IMR-90 (cell line): ENCODE results near the gene SKIL. TPM values are rescaled to one million over a fixed set of nuclear protein-coding genes. Genes with fewer than 3 reads are reported as not detected.

Source experiments
- ATAC-seq: fragments of 200-7000 bp; cut with Tn5 transposase; 2 replicates; pipeline ENCODE4 v1.9.1; 2020; ENCODE audit warnings: low read depth, mild to moderate bottlenecking, moderate library complexity
- BruUV-seq: library from RNA; stranded (reverse); fragments of 400-500 nt; replicated peaks from 2 replicates; lab custom pipeline; 2021; lab: Mats Ljungman, UMichigan
- CTCF ChIA-PET: fragments of 300-600 bp; formaldehyde crosslinking; extraction: SDS; loops from one replicate; lab custom pipeline; 2021; ENCODE audit warnings: antibody characterized with exemption; lab: Yijun Ruan, JAX
- POLR2A ChIA-PET: fragments of 300-600 bp; sonication (Branson Sonifier 250); formaldehyde crosslinking; loops from one replicate; lab custom pipeline; 2022; ENCODE audit warnings: antibody characterized with exemption; ENCODE audit not compliant: unreplicated experiment; lab: Charles Lee
- DNase-seq: peaks from one replicate; pipeline ENCODE4 v3.0.0; 2013
- H2AFZ ChIP-seq: replicated peaks from 2 replicates; pipeline ENCODE3; 2013; ENCODE audit warnings: low read length, mild to moderate bottlenecking; ENCODE audit not compliant: poor library complexity
- H2AK5ac ChIP-seq: 2 replicates; pipeline ENCODE4 v1.6.1; 2013; ENCODE audit warnings: low read depth, low read length, inconsistent platforms
- H2AK9ac ChIP-seq: replicated peaks from 2 replicates; pipeline ENCODE3; 2013; ENCODE audit warnings: mild to moderate bottlenecking, low read depth, low read length, moderate library complexity; ENCODE audit not compliant: poor library complexity
- H2BK120ac ChIP-seq: 2 replicates; pipeline ENCODE4 v1.6.1; 2013; ENCODE audit warnings: low read depth, low read length, inconsistent platforms
- H2BK15ac ChIP-seq: 3 replicates; pipeline ENCODE4 v1.6.1; 2013; ENCODE audit warnings: low read depth, low read length, inconsistent platforms
- H2BK20ac ChIP-seq: 2 replicates; pipeline ENCODE4 v1.6.1; 2013; ENCODE audit warnings: low read depth, mild to moderate bottlenecking, inconsistent platforms, low read length, moderate library complexity
- H2BK5ac ChIP-seq: 2 replicates; pipeline ENCODE4 v1.6.1; 2013; ENCODE audit warnings: mild to moderate bottlenecking, low read depth, low read length, inconsistent platforms; ENCODE audit not compliant: poor library complexity, severe bottlenecking
- H3K14ac ChIP-seq: replicated peaks from 2 replicates; pipeline ENCODE4 v1.6.1; 2013; ENCODE audit warnings: low read depth, low read length, inconsistent platforms
- H3K18ac ChIP-seq: 2 replicates; pipeline ENCODE4 v1.6.1; 2013; ENCODE audit warnings: low read depth, low read length, control low read depth
- H3K23ac ChIP-seq: 2 replicates; pipeline ENCODE4 v1.6.1; 2013; ENCODE audit warnings: low read depth, low read length, inconsistent platforms
- H3K27ac ChIP-seq: 2 replicates; pipeline ENCODE4 v1.5.1; 2013; ENCODE audit warnings: mild to moderate bottlenecking, control low read depth, low read length; ENCODE audit not compliant: insufficient read depth
- H3K27me3 ChIP-seq: 2 replicates; pipeline ENCODE4 v1.6.1; 2013; ENCODE audit warnings: low read length; ENCODE audit not compliant: control insufficient read depth, insufficient read depth
- H3K36me3 ChIP-seq: 2 replicates; pipeline ENCODE4 v1.6.1; 2013; ENCODE audit warnings: low read length, mixed read lengths; ENCODE audit not compliant: control insufficient read depth, insufficient read depth
- H3K4ac ChIP-seq: 2 replicates; pipeline ENCODE4 v1.6.1; 2013; ENCODE audit warnings: low read depth, low read length, inconsistent platforms
- H3K4me1 ChIP-seq: 2 replicates; pipeline ENCODE4 v1.6.1; 2013; ENCODE audit warnings: low read length, mixed read lengths; ENCODE audit not compliant: control insufficient read depth, insufficient read depth
- H3K4me2 ChIP-seq: 2 replicates; pipeline ENCODE4 v1.6.1; 2013; ENCODE audit warnings: low read depth, mild to moderate bottlenecking, control low read depth, low read length, moderate library complexity
- H3K4me3 ChIP-seq: 2 replicates; pipeline ENCODE4 v1.5.1; 2013; ENCODE audit warnings: low read depth, mild to moderate bottlenecking, control low read depth, low read length, moderate library complexity; ENCODE audit not compliant: insufficient read depth
- H3K56ac ChIP-seq: 2 replicates; pipeline ENCODE4 v1.6.1; 2013; ENCODE audit warnings: low read length, inconsistent platforms; ENCODE audit not compliant: insufficient read depth; ENCODE audit errors: extremely low read depth
- H3K79me1 ChIP-seq, 2 experiments: 2 replicates each; pipeline ENCODE4 v1.6.1; 2013; ENCODE audit warnings: low read length in 2 of 2, inconsistent platforms in 1 of 2, low read depth in 1 of 2
- H3K9ac ChIP-seq: 2 replicates; pipeline ENCODE4 v1.6.1; 2013; ENCODE audit warnings: low read depth, low read length, control low read depth
- H3K9me1 ChIP-seq: 2 replicates; pipeline ENCODE4 v1.6.1; 2013; ENCODE audit warnings: low read length, inconsistent platforms; ENCODE audit not compliant: insufficient read depth
- H3K9me3 ChIP-seq: 2 replicates; pipeline ENCODE4 v1.6.1; 2013; ENCODE audit warnings: low read length; ENCODE audit not compliant: control insufficient read depth, insufficient read depth
- H4K20me1 ChIP-seq: 2 replicates; pipeline ENCODE4 v1.6.1; 2013; ENCODE audit warnings: low read length, inconsistent platforms; ENCODE audit not compliant: insufficient read depth
- H4K5ac ChIP-seq: 2 replicates; pipeline ENCODE4 v1.6.1; 2013; ENCODE audit warnings: mild to moderate bottlenecking, low read depth, low read length, control low read depth
- H4K8ac ChIP-seq, 2 experiments: 2 replicates each; pipeline ENCODE4 v1.6.1; 2013; ENCODE audit warnings: low read depth in 2 of 2, low read length in 2 of 2, control low read depth in 1 of 2, inconsistent platforms in 1 of 2
- H4K91ac ChIP-seq: 2 replicates; pipeline ENCODE4 v1.6.1; 2013; ENCODE audit warnings: low read depth, low read length, inconsistent platforms; ENCODE audit not compliant: insufficient read depth
- BHLHE40 ChIP-seq: fragments of 150-350 bp; IDR thresholded peaks from 2 replicates; pipeline ENCODE4 v1.6.1; 2016; ENCODE audit warnings: mild to moderate bottlenecking, low read depth, low read length
- CEBPB ChIP-seq: IDR thresholded peaks from 2 replicates; pipeline ENCODE4 v1.6.1; 2012; ENCODE audit warnings: low read depth, low read length, improper control_type of control experiment
- CHD1 ChIP-seq: IDR thresholded peaks from 2 replicates; pipeline ENCODE4 v1.6.1; 2012; ENCODE audit warnings: low read depth, low read length, improper control_type of control experiment
- CTCF ChIP-seq: conservative IDR thresholded peaks from 2 replicates; pipeline ENCODE4 v1.5.1; 2012; ENCODE audit warnings: mild to moderate bottlenecking, low read depth, low read length, improper control_type of control experiment
- ELK1 ChIP-seq: fragments of 150-350 bp; IDR thresholded peaks from 2 replicates; pipeline ENCODE4 v1.6.1; 2016; ENCODE audit warnings: low read depth, mild to moderate bottlenecking, low read length, moderate library complexity, borderline replicate concordance
- MAFK ChIP-seq: IDR thresholded peaks from 2 replicates; pipeline ENCODE4 v1.6.1; 2012; ENCODE audit warnings: low read depth, low read length, improper control_type of control experiment
- MAZ ChIP-seq: IDR thresholded peaks from 2 replicates; pipeline ENCODE4 v1.6.1; 2012; ENCODE audit warnings: low read depth, mild to moderate bottlenecking, low read length, improper control_type of control experiment, moderate library complexity, borderline replicate concordance
- MXI1 ChIP-seq: IDR thresholded peaks from 2 replicates; pipeline ENCODE4 v1.6.1; 2012; ENCODE audit warnings: low read depth, mild to moderate bottlenecking, low read length, moderate library complexity, borderline replicate concordance
- NFE2L2 ChIP-seq: fragments of 150-350 bp; IDR thresholded peaks from 2 replicates; pipeline ENCODE4 v1.6.1; 2016; ENCODE audit warnings: low read depth, mild to moderate bottlenecking, low read length
- POLR2A ChIP-seq: IDR thresholded peaks from 2 replicates; pipeline ENCODE4 v1.6.1; 2012; ENCODE audit warnings: mild to moderate bottlenecking, low read depth, low read length
- RAD21 ChIP-seq: IDR thresholded peaks from 2 replicates; pipeline ENCODE4 v1.6.1; 2012; ENCODE audit warnings: low read length, improper control_type of control experiment
- RCOR1 ChIP-seq: IDR thresholded peaks from 2 replicates; pipeline ENCODE4 v1.6.1; 2012; ENCODE audit warnings: mild to moderate bottlenecking, low read length, improper control_type of control experiment; ENCODE audit not compliant: insufficient replicate concordance
- RFX5 ChIP-seq: IDR thresholded peaks from 2 replicates; pipeline ENCODE4 v1.8.0; 2012; ENCODE audit warnings: low read depth, mild to moderate bottlenecking, low read length, moderate library complexity
- SMC3 ChIP-seq: fragments of 150-350 bp; IDR thresholded peaks from 2 replicates; pipeline ENCODE4 v1.6.1; 2016; ENCODE audit warnings: low read depth, mild to moderate bottlenecking, antibody characterized with exemption, low read length, moderate library complexity
- USF2 ChIP-seq: fragments of 150-350 bp; IDR thresholded peaks from 2 replicates; pipeline ENCODE4 v1.6.1; 2017; ENCODE audit warnings: mild to moderate bottlenecking, antibody characterized with exemption, low read length, low read depth
- WGBS, 2 experiments: methylation state at CpG; one replicate each; pipeline versions ENCODE4 v1.1.5 to v1.1.7; 2013; ENCODE audit warnings: missing lambda C conversion rate in 2 of 2; ENCODE audit not compliant: insufficient read length in 1 of 2; ENCODE audit errors: extremely low coverage in 2 of 2; 5-methylcytosine and 5-hydroxymethylcytosine counted together
- dilution Hi-C: fragments of 300-500 bp; cut with HindIII; formaldehyde crosslinking; loops from one replicate; pipeline ENCODE4 v1.14.3; 2018; ENCODE audit warnings: low sequenced_read_pairs; ENCODE audit not compliant: unreplicated experiment
- in situ Hi-C: fragments of 300-500 bp; cut with MboI; formaldehyde crosslinking; loops from 3 replicates; pipeline ENCODE4 v1.14.3; 2019; ENCODE audit warnings: low sequenced_read_pairs, inconsistent platforms, mixed read lengths
- intact Hi-C: fragments of 100-400 bp; cut with micrococcal nuclease; formaldehyde crosslinking; loops from 2 replicates; pipeline ENCODE4 v1.10.0; 2022
- polyA plus RNA-seq, 3 experiments: library from polyadenylated mRNA; depleted of rRNA; stranded (reverse); fragments of >200 nt; gene quantifications; 2 replicates each; pipeline ENCODE4 v1.2.3, GENCODE V29; 2012; ENCODE audit warnings: low replicate concordance in 1 of 3
- total RNA-seq: library from RNA; depleted of rRNA; stranded (reverse); fragments of >200 nt; gene quantifications from 2 replicates; pipeline ENCODE4 v1.2.3, GENCODE V29; 2012

Gene SKIL
- total and polyA plus RNA-seq, 2 of the 4 experiments (the other 2 are of a cell fraction): 9.2 to 55.9 TPM

GRCh38 chr3:170421111-170421641 is 63.7 kb downstream of the SKIL start:
- Histone ChIP-seq H4K5ac (peak overlapping the region; percentile 41; the same call in 1 of the 2 replicates), H3K9me1 (peaks cover 13% of the 10 kb centered on the region), H4K91ac (peak overlapping the region; percentile 53), H3K9ac (peak overlapping the region; percentile 75), H3K27me3 (no peaks in the 10 kb centered on the region), H2BK20ac (peak overlapping the region; percentile 43; the same call in 1 of the 2 replicates), H2BK5ac (peak overlapping the region; percentile 19), H3K79me1 (peaks cover 21 to 66% of the 10 kb centered on the region in 2 experiments), H3K56ac (peak overlapping the region; percentile 57; the same call in 1 of the 2 replicates), H3K14ac (peak overlapping the region; percentile 11), H2BK15ac (peak overlapping the region; percentile 22; the same call in 1 of the 3 replicates), H3K9me3 (no peaks in the 10 kb centered on the region), H2BK120ac (peak overlapping the region; percentile 34), H3K4me1 (peaks cover 7% of the 10 kb centered on the region), H2AK9ac (peak overlapping the region; percentile 86), H4K20me1 (peaks cover 36% of the 10 kb centered on the region), H2AFZ (peak overlapping the region; percentile 79), H3K4me2 (peak overlapping the region; percentile 82), H3K4ac (peak overlapping the region; percentile 53), H3K36me3 (peaks cover 36% of the 10 kb centered on the region), H4K8ac (peak overlapping the region; percentile 54 to 82), H2AK5ac (peak overlapping the region; percentile 57), H3K23ac (peak overlapping the region; percentile 87), H3K4me3 (peak overlapping the region; percentile 46), H3K27ac (peak overlapping the region; percentile 93), H3K18ac (peak overlapping the region; percentile 55; the same call in 1 of the 2 replicates)
- no peak for TF ChIP-seq CHD1
- no peak for TF ChIP-seq SMC3
- TF ChIP-seq CTCF: no peak
- TF ChIP-seq BHLHE40: peak; percentile 75; the same call in 1 of the 2 replicates
- no peak for TF ChIP-seq RAD21
- no peak for TF ChIP-seq USF2
- no peak for TF ChIP-seq POLR2A
- TF ChIP-seq RFX5: no peak
- TF ChIP-seq RCOR1: no peak
- TF ChIP-seq MXI1: 0 out of 2 replicates have a peak, but pooled peaks have one; percentile 7
- TF ChIP-seq MAZ: no peak
- no peak for TF ChIP-seq NFE2L2
- no peak for TF ChIP-seq MAFK
- TF ChIP-seq ELK1: no peak
- TF ChIP-seq CEBPB: no peak
- in situ Hi-C loops: loop anchor here (10.0 kb wide), 1 partner anchor 274 kb away; no protein-coding TSS in a partner anchor
- ATAC-seq (no peak), DNase-seq (peak; percentile 44)
- intact Hi-C loops: no loop called here
- no TSS peak for BruUV-seq
- dilution Hi-C loops: no loop called here
- 57% methylated on average over 2 of the region's 12 CpGs; no CpG with 5 or more reads in 1 of the 2 experiments for WGBS, 2 experiments
- ChIA-PET POLR2A (no interaction called here), CTCF (interaction anchor here (1.2 kb wide), 1 partner anchor 391 kb away, joined by 3 read pairs; no protein-coding TSS in a partner anchor)
